GM19468 (cell line): Measurements from ENCODE around the gene ZC3H18.

Experiments
- ATAC-seq: cut with Tn5 transposase; IDR thresholded peaks from one replicate; pipeline ENCODE4 v1.9.1; 2021; ENCODE audit warnings: mild to moderate bottlenecking, moderate library complexity, moderate number of reproducible peaks; ENCODE audit not compliant: unreplicated experiment; ENCODE audit errors: extremely low read depth

The ZC3H18 gene

GRCh38 chr16:88532434-88533241 is 37.6 kb upstream of the ZC3H18 start:
- ATAC-seq: no peak

GRCh38 chr16:88533381-88533917 is 36.8 kb upstream of the ZC3H18 start:
- ATAC-seq: no peak

- no peak for ATAC-seq
Observed at GRCh38 chr16:88533932-88534637, 36.1 kb upstream of the ZC3H18 start.

- ATAC-seq: no peak
Observed at GRCh38 chr16:88534638-88535190, 35.5 kb upstream of the ZC3H18 start.

GRCh38 chr16:88535191-88535856 is 34.9 kb upstream of the ZC3H18 start:
- ATAC-seq: no peak

- no peak for ATAC-seq
Observed at GRCh38 chr16:88535857-88536222, 34.4 kb upstream of the ZC3H18 start.

GRCh38 chr16:88536510-88536909 is 33.7 kb upstream of the ZC3H18 start:
- no peak for ATAC-seq

- no peak for ATAC-seq
Observed at GRCh38 chr16:88536971-88537751, 33.0 kb upstream of the ZC3H18 start.

GRCh38 chr16:88537859-88538258 is 32.3 kb upstream of the ZC3H18 start:
- ATAC-seq: no peak

- no peak for ATAC-seq
Observed at GRCh38 chr16:88538366-88539060, 31.7 kb upstream of the ZC3H18 start.

- no peak for ATAC-seq
Observed at GRCh38 chr16:88539261-88539651, 30.9 kb upstream of the ZC3H18 start.

- no peak for ATAC-seq
Observed at GRCh38 chr16:88539652-88540345, 30.4 kb upstream of the ZC3H18 start.

- no peak for ATAC-seq
Observed at GRCh38 chr16:88540346-88540977, 29.7 kb upstream of the ZC3H18 start.

- ATAC-seq: no peak
Observed at GRCh38 chr16:88541831-88542616, 28.2 kb upstream of the ZC3H18 start.

GRCh38 chr16:88543230-88543813 is 26.9 kb upstream of the ZC3H18 start:
- no peak for ATAC-seq

- no peak for ATAC-seq
Observed at GRCh38 chr16:88545781-88546180, 24.4 kb upstream of the ZC3H18 start.
